Right cardiac atrium (tissue), 5 donors: ENCODE measurements around the gene BIN2. TPM values are rescaled to one million over a fixed set of nuclear protein-coding genes. Genes with fewer than 3 reads are reported as not detected.

ENCODE experiments used
- ATAC-seq, 2 donors: fragments of 200-7000 bp; cut with Tn5 transposase; one replicate each; pipeline versions ENCODE4 v1.8.0 to v1.9.1; 2020; ENCODE audit warnings: moderate library complexity in 2 of 2, mild to moderate bottlenecking in 1 of 2
- DNase-seq, 3 donors: peaks; one replicate each; pipeline ENCODE4 v3.0.0-alpha.2; 2020
- H3K27ac ChIP-seq: one replicate; pipeline ENCODE4 v1.5.1; 2013; ENCODE audit warnings: mild to moderate bottlenecking, low read length, control low read depth, moderate library complexity
- H3K27me3 ChIP-seq: one replicate; pipeline ENCODE4 v1.6.1; 2013; ENCODE audit not compliant: control insufficient read depth, insufficient read depth
- H3K4me1 ChIP-seq: one replicate; pipeline ENCODE4 v1.6.1; 2013; ENCODE audit warnings: low read length; ENCODE audit not compliant: control insufficient read depth, insufficient read depth
- H3K4me3 ChIP-seq: one replicate; pipeline ENCODE4 v1.5.1; 2013; ENCODE audit warnings: low read length, control low read depth
- H3K9me3 ChIP-seq: one replicate; pipeline ENCODE4 v1.6.1; 2013; ENCODE audit warnings: low read length; ENCODE audit not compliant: control insufficient read depth
- WGBS: extraction: QIAGEN DNeasy Blood & Tissue Kit; methylation state at CpG from one replicate; pipeline ENCODE4 v1.1.7; 2013; 5-methylcytosine and 5-hydroxymethylcytosine counted together
- intact Hi-C, 4 donors: fragments of 100-400 bp; cut with DNase I; formaldehyde crosslinking; loops; one replicate each; pipeline versions ENCODE4 v1.11.0 to v1.14.0; 2022 to 2023
- polyA plus RNA-seq: library from polyadenylated mRNA; stranded (reverse); fragments of 200-250 nt; gene quantifications from one replicate; pipeline ENCODE4 v1.2.3, GENCODE V29; 2013
- total RNA-seq, 4 donors: library from RNA; stranded (reverse); fragmentation: NEBNext Ultra II Directional; extraction: Animal tissue kit (Norgen Biotek cat#: 25700); gene quantifications; one replicate each; pipeline ENCODE4 v1.2.1, GENCODE V29; 2021
- donor health status: healthy with polysubstance abuse.
- donor health status: DM: no; HTN: yes; CAD: no.
- donor health status: DM: no; HTN: no; CAD: no.
- donor health status: DM: no; HTN: yes; CAD: no; lungs with severe emphysema.
- donor health status: DM: yes; HTN: yes; CAD: no.

Gene BIN2
- total and polyA plus RNA-seq, 5 donors, result 1.8 to 4.5 (median 3.0) TPM

GRCh38 chr12:51253276-51253675 is 70.7 kb downstream of the BIN2 start:
- DNase-seq, result no peak
- intact Hi-C loops, result no loop called here
- Histone ChIP-seq H3K27me3 (no peaks in the 10 kb centered on the region), H3K27ac (no peak overlapping the region), H3K4me3 (no peak overlapping the region), H3K9me3 (no peaks in the 10 kb centered on the region), H3K4me1 (no peaks in the 10 kb centered on the region)
- no peak for ATAC-seq
- 96% methylated on average over 1 of the region's 1 CpG for WGBS

GRCh38 chr12:51247523-51248206 is 76.3 kb downstream of the BIN2 start:
- H3K4me1 ChIP-seq, result peaks cover 7% of the 10 kb centered on the region
- H3K27ac ChIP-seq, result no peak overlapping the region
- no peak overlapping the region for H3K4me3 ChIP-seq
- H3K27me3 ChIP-seq, result no peaks in the 10 kb centered on the region
- intact Hi-C loops, result no loop called here
- DNase-seq (no peak), ATAC-seq (no peak)
- H3K9me3 ChIP-seq, result no peaks in the 10 kb centered on the region
- 67% methylated on average over 14 of the region's 14 CpGs for WGBS

GRCh38 chr12:51246254-51246853 is 77.6 kb downstream of the BIN2 start:
- no peaks in the 10 kb centered on the region for H3K9me3 ChIP-seq
- intact Hi-C loops, result no loop called here
- DNase-seq (peak in 1 of 3 donors; percentile 25), ATAC-seq (peak; percentile 83)
- 13% methylated on average over 7 of the region's 7 CpGs for WGBS
- H3K4me3 ChIP-seq, result no peak overlapping the region
- peaks cover 7% of the 10 kb centered on the region for H3K4me1 ChIP-seq
- peak overlapping the region; percentile 51 for H3K27ac ChIP-seq
- H3K27me3 ChIP-seq, result no peaks in the 10 kb centered on the region

- DNase-seq (no peak), ATAC-seq (no peak)
- Histone ChIP-seq H3K27me3 (no peaks in the 10 kb centered on the region), H3K27ac (peak overlapping the region; percentile 51), H3K9me3 (no peaks in the 10 kb centered on the region), H3K4me3 (no peak overlapping the region), H3K4me1 (peaks cover 7% of the 10 kb centered on the region)
- WGBS, result 84% methylated on average over 11 of the region's 11 CpGs
- intact Hi-C loops, result no loop called here
These were observed 78.3 kb downstream of the BIN2 start for GRCh38 chr12:51245476-51246253.

- 93% methylated on average over 4 of the region's 4 CpGs for WGBS
- Histone ChIP-seq H3K27me3 (no peaks in the 10 kb centered on the region), H3K4me3 (no peak overlapping the region), H3K27ac (no peak overlapping the region), H3K9me3 (no peaks in the 10 kb centered on the region), H3K4me1 (peaks cover 14% of the 10 kb centered on the region)
- DNase-seq, result no peak
- ATAC-seq, result no peak
- intact Hi-C loops, result no loop called here
These were observed 79.7 kb downstream of the BIN2 start for GRCh38 chr12:51244269-51244668.

GRCh38 chr12:51242876-51243275 is 81.1 kb downstream of the BIN2 start:
- H3K4me3 ChIP-seq, result no peak overlapping the region
- H3K27me3 ChIP-seq, result no peaks in the 10 kb centered on the region
- ATAC-seq (no peak), DNase-seq (no peak)
- H3K27ac ChIP-seq, result no peak overlapping the region
- intact Hi-C loops, result no loop called here
- peaks cover 14% of the 10 kb centered on the region for H3K4me1 ChIP-seq
- 64% methylated on average over 7 of the region's 7 CpGs for WGBS
- H3K9me3 ChIP-seq, result no peaks in the 10 kb centered on the region

GRCh38 chr12:51242120-51242519 is 81.9 kb downstream of the BIN2 start:
- no peak overlapping the region for H3K4me3 ChIP-seq
- peaks cover 14% of the 10 kb centered on the region for H3K4me1 ChIP-seq
- no peak overlapping the region for H3K27ac ChIP-seq
- no peaks in the 10 kb centered on the region for H3K27me3 ChIP-seq
- DNase-seq, result peak; percentile 33 to 68 (median 61)
- 70% methylated on average over 7 of the region's 7 CpGs for WGBS
- ATAC-seq, result no peak
- H3K9me3 ChIP-seq, result no peaks in the 10 kb centered on the region
- intact Hi-C loops, result no loop called here

GRCh38 chr12:51240971-51241370 is 83.0 kb downstream of the BIN2 start:
- intact Hi-C loops, result no loop called here
- Histone ChIP-seq H3K4me3 (no peak overlapping the region), H3K27me3 (no peaks in the 10 kb centered on the region), H3K4me1 (peaks cover 10% of the 10 kb centered on the region), H3K27ac (no peak overlapping the region), H3K9me3 (no peaks in the 10 kb centered on the region)
- DNase-seq (no peak), ATAC-seq (no peak)
- 59% methylated on average over 2 of the region's 2 CpGs for WGBS

GRCh38 chr12:51238510-51239334 is 85.3 kb downstream of the BIN2 start, which contains the start of gene DAZAP2:
DAZAP2 (plus strand) TSS chr12:51238826; CDS start chr12:51238908, 82 bp downstream.
- Histone ChIP-seq H3K4me3 (peak within 1 kb of the TSS; percentile 99), H3K9me3 (no peaks in the 10 kb centered on the region), H3K4me1 (peaks cover 7% of the 10 kb centered on the region), H3K27ac (peak within 1 kb of the TSS; percentile 100), H3K27me3 (no peaks in the 10 kb centered on the region)
- ATAC-seq (peak; percentile 99), DNase-seq (peak; percentile 97 to 99 (median 99))
- under 1% methylated on average over 70 of the region's 70 CpGs for WGBS
- intact Hi-C loops, result no loop called here

- no peaks in the 10 kb centered on the region for H3K9me3 ChIP-seq
- DNase-seq (no peak), ATAC-seq (no peak)
- peaks cover 7% of the 10 kb centered on the region for H3K4me1 ChIP-seq
- H3K27ac ChIP-seq, result peak overlapping the region; percentile 53
- WGBS, result 12% methylated on average over 10 of the region's 10 CpGs
- intact Hi-C loops, result no loop called here
- peak overlapping the region; percentile 99 for H3K4me3 ChIP-seq
- no peaks in the 10 kb centered on the region for H3K27me3 ChIP-seq
These were observed 85.9 kb downstream of the BIN2 start for GRCh38 chr12:51238037-51238509.
